Mesenchymal stem cell (in vitro differentiated cells and primary cell): Measurements from ENCODE around the gene CENPE. TPM values are rescaled to one million over a fixed set of nuclear protein-coding genes. Genes with fewer than 3 reads are reported as not detected.
"Not testable (repeated sequence)": the region's sequence is repeated elsewhere in the genome, so short reads cannot be mapped to it uniquely, and the experiment has no call there.

Experiments
- DNase-seq: peaks from one replicate; pipeline ENCODE4 v3.0.0-alpha.2; 2013
- H2AFZ ChIP-seq: one replicate; pipeline ENCODE4 v1.6.1; 2013; ENCODE audit warnings: low read depth, mild to moderate bottlenecking, control low read depth, inconsistent platforms, low read length, moderate library complexity
- H2AK5ac ChIP-seq: 2 replicates; pipeline ENCODE4 v1.6.1; 2013; ENCODE audit warnings: low read length, moderate library complexity, mild to moderate bottlenecking, inconsistent platforms; ENCODE audit not compliant: severe bottlenecking
- H2BK120ac ChIP-seq: one replicate; pipeline ENCODE4 v1.6.1; 2013; ENCODE audit warnings: low read depth, mild to moderate bottlenecking, inconsistent platforms, low read length, moderate library complexity
- H2BK12ac ChIP-seq, 2 experiments: one replicate each; pipeline ENCODE4 v1.6.1; 2013; ENCODE audit warnings: inconsistent platforms in 2 of 2, low read length in 2 of 2, mild to moderate bottlenecking in 2 of 2, moderate library complexity in 2 of 2, control low read depth in 1 of 2
- H2BK15ac ChIP-seq: one replicate; pipeline ENCODE4 v1.6.1; 2013; ENCODE audit warnings: mild to moderate bottlenecking, low read depth, inconsistent platforms; ENCODE audit not compliant: poor library complexity, severe bottlenecking
- H2BK5ac ChIP-seq: 2 replicates; pipeline ENCODE4 v1.6.1; 2013; ENCODE audit warnings: low read depth, mild to moderate bottlenecking, low read length, control low read depth, inconsistent platforms; ENCODE audit not compliant: poor library complexity, severe bottlenecking
- H3K14ac ChIP-seq, 2 experiments: one replicate each; pipeline ENCODE4 v1.6.1; 2013; ENCODE audit warnings: inconsistent platforms in 2 of 2, low read length in 2 of 2, control low read depth in 1 of 2, mild to moderate bottlenecking in 1 of 2, moderate library complexity in 1 of 2
- H3K18ac ChIP-seq, 2 experiments: one replicate each; pipeline ENCODE4 v1.6.1; 2013; ENCODE audit warnings: inconsistent platforms in 2 of 2, low read length in 2 of 2, control low read depth in 1 of 2, low read depth in 1 of 2, mild to moderate bottlenecking in 1 of 2
- H3K23ac ChIP-seq, 2 experiments: one replicate each; pipeline ENCODE4 v1.6.1; 2013; ENCODE audit warnings: inconsistent platforms in 2 of 2, low read length in 2 of 2, mild to moderate bottlenecking in 2 of 2, moderate library complexity in 2 of 2, control low read depth in 1 of 2
- H3K27ac ChIP-seq: 2 replicates; pipeline ENCODE4 v1.5.1; 2013; ENCODE audit warnings: mild to moderate bottlenecking, moderate library complexity, low read length, control low read depth, inconsistent platforms; ENCODE audit not compliant: poor library complexity, severe bottlenecking
- H3K27me3 ChIP-seq, 2 experiments: 2 replicates each; pipeline versions ENCODE4 v1.6.1 to v1.7.0; 2013; ENCODE audit warnings: low read length in 2 of 2, mild to moderate bottlenecking in 2 of 2, moderate library complexity in 2 of 2, control low read depth in 1 of 2, inconsistent platforms in 1 of 2; ENCODE audit not compliant: control insufficient read depth in 1 of 2, insufficient read depth in 1 of 2
- H3K36me3 ChIP-seq, 2 experiments: 2 replicates each; pipeline versions ENCODE4 v1.6.1 to v1.7.0; 2013; ENCODE audit warnings: low read length in 2 of 2, control low read depth in 1 of 2, inconsistent platforms in 1 of 2, low read depth in 1 of 2, mild to moderate bottlenecking in 1 of 2; ENCODE audit not compliant: insufficient read depth in 2 of 2, control insufficient read depth in 1 of 2
- H3K4ac ChIP-seq, 2 experiments: one replicate each; pipeline ENCODE4 v1.6.1; 2013; ENCODE audit warnings: inconsistent platforms in 2 of 2, low read length in 2 of 2, mild to moderate bottlenecking in 2 of 2, moderate library complexity in 2 of 2, control low read depth in 1 of 2, low read depth in 1 of 2
- H3K4me1 ChIP-seq: 2 replicates; pipeline ENCODE4 v1.6.1; 2013; ENCODE audit warnings: low read depth, low read length, control low read depth; ENCODE audit not compliant: control insufficient read depth, insufficient read depth
- H3K4me2 ChIP-seq: 2 replicates; pipeline ENCODE4 v1.6.1; 2013; ENCODE audit warnings: low read length, mild to moderate bottlenecking, inconsistent platforms; ENCODE audit not compliant: poor library complexity, severe bottlenecking
- H3K4me3 ChIP-seq, 2 experiments: 2 replicates each; pipeline versions ENCODE4 v1.5.1 to v1.7.0; 2013; ENCODE audit warnings: low read length in 2 of 2, mild to moderate bottlenecking in 2 of 2, control low read depth in 1 of 2, low read depth in 1 of 2; ENCODE audit not compliant: insufficient read depth in 1 of 2
- H3K79me1 ChIP-seq: replicated peaks from 2 replicates; pipeline ENCODE4 v1.6.1; 2013; ENCODE audit warnings: mild to moderate bottlenecking, control low read depth, low read length, inconsistent platforms; ENCODE audit not compliant: poor library complexity, severe bottlenecking
- H3K9ac ChIP-seq: 2 replicates; pipeline ENCODE4 v1.7.0; 2013; ENCODE audit warnings: mild to moderate bottlenecking, low read length, moderate library complexity
- H3K9me3 ChIP-seq: 2 replicates; pipeline ENCODE4 v1.7.0; 2013; ENCODE audit warnings: mild to moderate bottlenecking, low read length; ENCODE audit not compliant: control insufficient read depth
- H4K8ac ChIP-seq: one replicate; pipeline ENCODE4 v1.6.1; 2013; ENCODE audit warnings: inconsistent platforms, mild to moderate bottlenecking, low read length, moderate library complexity
- H4K91ac ChIP-seq: one replicate; pipeline ENCODE4 v1.6.1; 2013; ENCODE audit warnings: mild to moderate bottlenecking, low read length, inconsistent platforms
- WGBS: methylation state at CpG from one replicate; pipeline ENCODE4 v1.1.7; 2013; ENCODE audit warnings: mixed read lengths; 5-methylcytosine and 5-hydroxymethylcytosine counted together
- polyA plus RNA-seq, 2 experiments: library from polyadenylated mRNA; stranded (reverse); fragments of 200-250 nt; gene quantifications; one replicate each; pipeline ENCODE4 v1.2.3, GENCODE V29; 2013

Gene CENPE
- polyA plus RNA-seq (2013, experiment 1 of 2) = 3.8 TPM
- polyA plus RNA-seq (2013, experiment 2 of 2) = 3.6 TPM

DNA sequence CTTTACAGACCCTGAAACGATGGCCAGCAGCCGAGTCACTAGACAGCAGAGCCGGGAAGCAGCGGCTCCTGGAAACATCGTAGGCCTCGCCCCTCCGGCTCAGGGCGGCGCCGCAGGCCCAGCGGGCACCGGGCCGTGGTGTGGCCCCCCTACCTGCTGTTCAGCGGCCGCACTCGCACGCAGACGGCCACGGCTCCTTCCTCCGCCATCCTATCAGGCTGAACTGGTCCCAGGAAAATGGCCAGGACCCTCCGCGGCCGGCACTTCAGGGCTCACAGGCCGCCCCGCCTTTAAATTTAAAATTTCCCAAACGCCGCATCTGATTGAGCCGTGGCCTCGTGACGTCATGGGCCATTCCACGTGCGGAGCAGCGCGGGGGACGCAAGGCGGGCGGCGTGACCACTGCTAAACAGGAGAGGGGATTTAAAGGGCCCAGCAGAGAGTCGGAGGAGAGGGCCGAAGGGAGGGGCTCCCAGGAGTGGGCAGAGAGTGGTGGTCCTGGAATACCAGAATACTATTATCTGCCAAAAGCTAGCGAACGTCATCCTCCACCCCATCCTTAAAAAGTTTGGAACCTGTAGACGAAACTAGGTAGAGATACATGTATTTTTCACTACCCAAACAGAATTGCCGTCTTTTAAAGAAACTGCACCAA lies at the start of gene CENPE:
Gene CENPE, minus strand, starts transcription at position 233 of the 655 bp plus-strand sequence. Its CDS starts 24 bp downstream, at position 209.
- H3K27me3 ChIP-seq = no peaks in the 10 kb centered on the region
- WGBS = 3% methylated on average over 42 of the region's 44 CpGs
- H2BK12ac ChIP-seq = peak within 1 kb of the TSS; percentile 39 to 59
- H2BK5ac ChIP-seq = peak within 1 kb of the TSS; percentile 90
- no peak within 1 kb of the TSS for H3K18ac ChIP-seq
- peaks cover 7% of the 10 kb centered on the region for H3K79me1 ChIP-seq
- H3K14ac ChIP-seq = no peak within 1 kb of the TSS
- no peak within 1 kb of the TSS for H3K4ac ChIP-seq
- H3K4me2 ChIP-seq = peak within 1 kb of the TSS; percentile 93
- H2AK5ac ChIP-seq = no peak within 1 kb of the TSS
- H3K36me3 ChIP-seq = no peaks in the 10 kb centered on the region
- H3K23ac ChIP-seq = no peak within 1 kb of the TSS
- H4K91ac ChIP-seq = no peak within 1 kb of the TSS
- no peaks in the 10 kb centered on the region for H3K9me3 ChIP-seq
- H3K4me3 ChIP-seq = peak within 1 kb of the TSS; percentile 84 to 98
- peak; percentile 91 for DNase-seq
- H3K9ac ChIP-seq = peak within 1 kb of the TSS; percentile 97
- H2AFZ ChIP-seq = peak within 1 kb of the TSS; percentile 92
- H4K8ac ChIP-seq = peak within 1 kb of the TSS; percentile 74
- H2BK15ac ChIP-seq = no peak within 1 kb of the TSS
- H3K4me1 ChIP-seq = no peaks in the 10 kb centered on the region
- peak within 1 kb of the TSS; percentile 6 for H3K27ac ChIP-seq
- H2BK120ac ChIP-seq = peak within 1 kb of the TSS; percentile 64

- Histone ChIP-seq H3K9ac (no peak overlapping the region), H3K4ac (no peak overlapping the region), H3K9me3 (peaks cover 2% of the 10 kb centered on the region), H3K27ac (no peak overlapping the region), H3K23ac (no peak overlapping the region), H3K14ac (no peak overlapping the region), H2AFZ (no peak overlapping the region), H4K8ac (no peak overlapping the region), H3K27me3 (no peaks in the 10 kb centered on the region), H2BK120ac (no peak overlapping the region), H2AK5ac (no peak overlapping the region), H3K4me1 (no peaks in the 10 kb centered on the region), H4K91ac (no peak overlapping the region), H3K36me3 (no peaks in the 10 kb centered on the region), H3K4me3 (no peak overlapping the region), H2BK5ac (no peak overlapping the region), H3K79me1 (no peaks in the 10 kb centered on the region), H3K4me2 (no peak overlapping the region), H2BK12ac (no peak overlapping the region), H2BK15ac (no peak overlapping the region), H3K18ac (no peak overlapping the region)
- no CpG with 5 or more reads among the region's 1 CpG for WGBS
- DNase-seq = no peak
These were observed 46.1 kb upstream of the CENPE start for GRCh38 chr4:103244251-103244650.

DNA sequence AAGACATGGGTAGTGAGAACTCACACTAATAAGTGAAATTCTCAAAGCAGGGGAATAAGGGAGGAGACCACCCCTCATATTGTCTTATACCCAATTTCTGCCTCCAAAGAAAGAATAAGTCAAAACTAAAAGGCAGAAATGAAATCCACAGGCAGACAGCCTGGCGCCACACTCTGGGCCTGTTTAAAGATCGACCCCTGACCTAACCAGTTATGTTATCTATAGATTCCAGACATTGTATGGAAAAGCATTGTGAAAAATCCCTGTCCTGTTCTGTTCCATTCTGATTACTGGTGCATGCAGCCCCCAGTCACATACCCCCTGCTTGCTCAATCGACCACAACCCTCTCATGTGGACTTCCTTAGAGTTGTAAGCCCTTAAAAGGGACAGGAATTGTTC lies 32.8 kb upstream of the CENPE start:
- not testable (repeated sequence) for H4K8ac ChIP-seq, H3K4ac ChIP-seq, H3K27me3 ChIP-seq, H3K27ac ChIP-seq, H3K4me3 ChIP-seq, H3K36me3 ChIP-seq, H3K9me3 ChIP-seq, H3K23ac ChIP-seq, H3K4me1 ChIP-seq, H2BK5ac ChIP-seq, H2AFZ ChIP-seq, H2AK5ac ChIP-seq, H2BK120ac ChIP-seq, H3K14ac ChIP-seq, H3K79me1 ChIP-seq, DNase-seq, H3K18ac ChIP-seq, H2BK12ac ChIP-seq, H3K9ac ChIP-seq, H2BK15ac ChIP-seq, H4K91ac ChIP-seq, H3K4me2 ChIP-seq
- 69% methylated on average over 2 of the region's 3 CpGs for WGBS

DNA sequence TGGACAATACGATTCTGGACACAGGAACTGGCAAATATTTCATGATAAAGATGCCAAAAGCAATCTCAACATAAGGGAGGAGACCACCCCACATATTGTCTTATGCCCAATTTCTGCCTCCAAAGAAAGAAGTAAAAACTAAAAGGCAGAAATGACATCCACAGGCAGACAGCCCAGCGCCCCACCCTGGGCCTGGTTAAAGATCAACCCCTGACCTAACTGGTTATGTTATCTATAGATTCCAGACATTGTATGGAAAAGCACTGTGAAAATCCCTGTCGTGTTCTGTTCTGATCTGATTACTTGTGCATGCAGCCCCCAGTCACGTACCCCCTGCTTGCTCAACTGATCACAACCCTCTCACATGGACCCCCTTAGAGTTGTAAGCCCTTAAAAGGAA lies 25.4 kb upstream of the CENPE start:
- H2BK12ac ChIP-seq, H4K8ac ChIP-seq, H2AFZ ChIP-seq, H3K27me3 ChIP-seq, H3K27ac ChIP-seq, H4K91ac ChIP-seq, H3K79me1 ChIP-seq, H3K9me3 ChIP-seq, H3K36me3 ChIP-seq, H2AK5ac ChIP-seq, H2BK120ac ChIP-seq, H3K18ac ChIP-seq, H2BK15ac ChIP-seq, DNase-seq, H3K4me2 ChIP-seq, H2BK5ac ChIP-seq, H3K14ac ChIP-seq, H3K9ac ChIP-seq, H3K23ac ChIP-seq, H3K4me1 ChIP-seq, H3K4me3 ChIP-seq, H3K4ac ChIP-seq: not testable (repeated sequence)
- 71% methylated on average over 3 of the region's 4 CpGs for WGBS
